Astrocyte of the cerebellum (primary cell): ENCODE data around the gene KRTAP10-12.

Experiments
- DNase-seq: peaks from one replicate; pipeline ENCODE4 v3.0.0-alpha.2; 2011; ENCODE audit warnings: low read depth
- H3K4me3 ChIP-seq: 2 replicates; pipeline ENCODE4 v1.5.1; 2011; ENCODE audit warnings: mild to moderate bottlenecking, low read depth, low read length, moderate library complexity
- in situ Hi-C: cut with HindIII; loops from 2 replicates; pipeline ENCODE4 v1.10.0; 2017; ENCODE audit warnings: low sequenced_read_pairs
- TF ChIP-seq, protein P1 (sequence below): IDR thresholded peaks from 2 replicates; pipeline ENCODE4 v1.5.1; 2012; ENCODE audit warnings: low read length, low read depth, moderate library complexity, mild to moderate bottlenecking; ENCODE audit errors: missing control alignments

The KRTAP10-12 gene

GRCh38 chr21:44699502-44700001 is 2.6 kb downstream of the KRTAP10-12 start:
- no peak overlapping the region for H3K4me3 ChIP-seq
- in situ Hi-C loops = no loop called here
- no peak for DNase-seq
- TF ChIP-seq, protein P1, sequence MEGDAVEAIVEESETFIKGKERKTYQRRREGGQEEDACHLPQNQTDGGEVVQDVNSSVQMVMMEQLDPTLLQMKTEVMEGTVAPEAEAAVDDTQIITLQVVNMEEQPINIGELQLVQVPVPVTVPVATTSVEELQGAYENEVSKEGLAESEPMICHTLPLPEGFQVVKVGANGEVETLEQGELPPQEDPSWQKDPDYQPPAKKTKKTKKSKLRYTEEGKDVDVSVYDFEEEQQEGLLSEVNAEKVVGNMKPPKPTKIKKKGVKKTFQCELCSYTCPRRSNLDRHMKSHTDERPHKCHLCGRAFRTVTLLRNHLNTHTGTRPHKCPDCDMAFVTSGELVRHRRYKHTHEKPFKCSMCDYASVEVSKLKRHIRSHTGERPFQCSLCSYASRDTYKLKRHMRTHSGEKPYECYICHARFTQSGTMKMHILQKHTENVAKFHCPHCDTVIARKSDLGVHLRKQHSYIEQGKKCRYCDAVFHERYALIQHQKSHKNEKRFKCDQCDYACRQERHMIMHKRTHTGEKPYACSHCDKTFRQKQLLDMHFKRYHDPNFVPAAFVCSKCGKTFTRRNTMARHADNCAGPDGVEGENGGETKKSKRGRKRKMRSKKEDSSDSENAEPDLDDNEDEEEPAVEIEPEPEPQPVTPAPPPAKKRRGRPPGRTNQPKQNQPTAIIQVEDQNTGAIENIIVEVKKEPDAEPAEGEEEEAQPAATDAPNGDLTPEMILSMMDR = no peak

GRCh38 chr21:44700101-44701022 is 3.4 kb downstream of the KRTAP10-12 start:
- H3K4me3 ChIP-seq = no peak overlapping the region
- DNase-seq = no peak
- in situ Hi-C loops = no loop called here
- TF ChIP-seq, protein P1 = no peak

GRCh38 chr21:44701023-44701400 is 4.0 kb downstream of the KRTAP10-12 start:
- TF ChIP-seq, protein P1 = no peak
- in situ Hi-C loops = no loop called here
- DNase-seq = no peak
- no peak overlapping the region for H3K4me3 ChIP-seq

DNA sequence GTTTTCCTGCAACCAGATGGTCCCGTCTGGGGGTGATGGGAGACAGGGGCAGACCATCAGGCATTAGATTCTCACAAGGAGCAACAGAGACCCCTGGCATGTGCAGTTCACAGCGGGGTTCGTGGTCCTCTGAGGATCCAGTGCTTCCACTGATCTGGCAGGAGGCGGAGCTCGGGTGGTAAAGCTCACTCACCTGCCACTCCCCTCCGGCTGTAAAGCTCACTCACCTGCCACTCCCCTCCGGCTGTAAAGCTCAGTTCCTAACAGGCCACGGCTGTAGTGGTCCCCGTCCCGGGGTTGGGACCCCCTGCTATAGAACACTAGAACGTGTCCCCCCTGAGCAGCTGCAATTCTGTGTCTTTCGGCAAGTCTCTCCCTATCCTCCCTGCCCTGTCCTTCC is 4.6 kb downstream of the KRTAP10-12 start:
- TF ChIP-seq, protein P1 = no peak
- in situ Hi-C loops = no loop called here
- no peak for DNase-seq
- H3K4me3 ChIP-seq = no peak overlapping the region

DNA sequence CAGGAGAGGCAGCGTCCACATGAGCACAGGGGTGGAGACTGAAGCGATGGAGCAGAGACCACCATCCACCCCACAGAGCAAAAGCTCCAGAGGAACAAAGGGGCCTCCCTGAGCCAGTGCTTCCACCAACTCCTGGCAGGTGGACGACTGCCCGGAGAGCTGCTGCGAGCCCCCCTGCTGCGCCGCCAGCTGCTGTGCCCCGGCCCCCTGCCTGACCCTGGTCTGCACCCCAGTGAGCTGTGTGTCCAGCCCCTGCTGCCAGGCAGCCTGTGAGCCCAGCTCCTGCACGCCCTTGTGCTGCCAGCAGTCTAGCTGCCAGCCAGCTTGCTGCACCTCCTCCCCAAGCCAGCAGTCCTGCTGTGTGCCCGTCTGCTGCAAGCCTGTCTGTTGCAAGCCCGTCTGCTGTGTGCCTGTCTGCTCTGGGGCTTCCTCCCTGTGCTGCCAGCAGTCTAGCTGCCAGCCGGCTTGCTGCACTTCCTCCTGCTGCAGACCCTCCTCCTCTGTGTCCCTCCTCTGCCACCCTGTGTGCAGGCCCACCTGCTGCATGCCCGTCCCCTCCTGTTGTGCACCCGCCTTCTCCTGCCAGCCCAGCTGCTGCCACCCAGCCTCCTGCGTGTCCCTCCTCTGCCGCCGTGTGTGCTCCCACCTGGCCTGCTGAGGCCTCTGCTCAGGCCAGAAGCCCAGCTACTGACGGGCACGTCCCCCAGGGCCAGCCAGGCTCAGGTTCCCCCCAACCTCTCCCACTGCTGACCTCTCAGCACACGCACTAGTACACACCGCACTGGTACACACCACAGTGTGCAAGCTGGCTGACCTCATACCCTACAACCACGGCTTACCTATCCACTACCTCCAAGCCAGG is 5.4 kb downstream of the KRTAP10-12 start:
- DNase-seq = no peak
- H3K4me3 ChIP-seq = no peak overlapping the region
- in situ Hi-C loops = no loop called here
- TF ChIP-seq, protein P1 = no peak

DNA sequence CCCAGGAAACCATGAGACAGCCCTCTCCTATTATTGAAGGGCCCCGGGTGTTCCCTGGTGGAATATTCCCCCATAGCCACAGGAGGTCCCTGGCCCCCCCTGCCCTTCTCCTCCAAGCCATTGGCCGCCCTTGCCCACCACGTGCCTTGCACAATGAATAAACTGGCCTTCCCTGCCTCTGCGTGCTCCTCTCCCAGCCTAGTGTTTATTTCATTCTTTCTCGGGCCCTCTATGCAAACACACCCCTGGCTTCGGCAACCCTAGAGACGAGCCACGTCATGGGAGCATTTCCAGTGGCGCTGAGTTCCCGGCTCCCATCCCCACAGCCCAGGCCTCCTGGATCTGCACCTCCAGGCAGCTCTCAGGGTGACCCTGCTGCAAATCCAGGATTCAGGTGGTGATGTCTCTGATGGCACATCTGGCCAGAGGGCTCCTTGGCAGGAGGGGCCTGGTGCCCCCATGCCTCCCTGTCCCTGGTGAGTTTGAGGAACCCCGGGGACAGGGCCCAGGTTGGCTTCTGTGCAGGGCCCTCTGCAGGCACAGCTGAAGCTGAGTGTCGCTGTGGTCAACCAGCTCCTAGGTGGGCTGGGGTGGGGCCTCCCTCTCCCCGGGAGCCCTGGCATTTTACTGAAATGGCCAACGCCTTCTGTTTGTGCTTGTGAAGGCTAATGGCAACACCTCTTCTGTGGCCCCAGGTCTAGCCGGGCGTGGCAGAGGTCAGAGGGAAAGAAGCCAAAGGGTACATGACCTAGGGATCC is 6.2 kb downstream of the KRTAP10-12 start:
- in situ Hi-C loops = no loop called here

More for the DNA sequence above, 6.2 kb downstream of the KRTAP10-12 start:
- DNase-seq = no peak
- TF ChIP-seq, protein P1 = no peak
- H3K4me3 ChIP-seq = no peak overlapping the region
